Activated CD4-positive, alpha-beta T cell treated with anti-CD3 and anti-CD28 coated beads, Interleukin-2, amount 10 ng/mL, durations not matched to agents 7 days and 5 days (primary cell): Measurements from ENCODE around the gene LMAN2L. TPM values are rescaled to one million over a fixed set of nuclear protein-coding genes. Genes with fewer than 3 reads are reported as not detected.

Experiments
- CTCF ChIA-PET: fragments of 350-600 bp; sonication (Branson Sonifier 250); formaldehyde crosslinking; loops from one replicate; lab custom pipeline; 2021; ENCODE audit warnings: antibody characterized with exemption; lab: Charles Lee
- POLR2A ChIA-PET: fragments of 350-600 bp; sonication (Branson Sonifier 250); formaldehyde crosslinking; loops from one replicate; lab custom pipeline; 2021; ENCODE audit warnings: antibody characterized with exemption; lab: Charles Lee
- DNase-seq: peaks from one replicate; pipeline ENCODE4 v3.0.0-alpha.2; 2020
- H3K27ac Mint-ChIP-seq: one replicate; pipeline ENCODE4 v1.8.0; 2021; ENCODE audit warnings: mild to moderate bottlenecking, moderate library complexity, mixed read lengths
- H3K27me3 Mint-ChIP-seq: one replicate; pipeline ENCODE4 v1.8.0; 2021; ENCODE audit warnings: mixed read lengths
- H3K36me3 Mint-ChIP-seq: one replicate; pipeline ENCODE4 v1.8.0; 2021; ENCODE audit warnings: low read depth, mixed read lengths
- H3K4me1 Mint-ChIP-seq: one replicate; pipeline ENCODE4 v1.8.0; 2021; ENCODE audit warnings: mixed read lengths
- H3K4me3 Mint-ChIP-seq: one replicate; pipeline ENCODE4 v1.8.0; 2021; ENCODE audit warnings: mild to moderate bottlenecking, moderate library complexity, mixed read lengths
- H3K9me3 Mint-ChIP-seq: one replicate; pipeline ENCODE4 v1.8.0; 2021; ENCODE audit warnings: mixed read lengths
- total RNA-seq, 2 experiments: library from RNA; stranded (reverse); gene quantifications; one replicate each; pipeline ENCODE4 v1.2.3, GENCODE V29; 2021

The LMAN2L gene
- total RNA-seq, 2 experiments from 2014 or later = 7.5 to 8.0 TPM

GRCh38 chr2:96729748-96730147 is 10.1 kb downstream of the LMAN2L start:
- H3K27ac Mint-ChIP-seq = no peak overlapping the region
- peaks cover 28% of the 10 kb centered on the region for H3K36me3 Mint-ChIP-seq
- no peaks in the 10 kb centered on the region for H3K9me3 Mint-ChIP-seq
- no peak overlapping the region for H3K4me3 Mint-ChIP-seq
- no peak for DNase-seq
- ChIA-PET CTCF (interaction anchor here (0.6 kb wide), 1 partner anchor 86 kb away, joined by 3 read pairs; the partner anchor contains the start of gene CNNM3), POLR2A (no interaction called here)
- no peaks in the 10 kb centered on the region for H3K27me3 Mint-ChIP-seq
- H3K4me1 Mint-ChIP-seq = no peaks in the 10 kb centered on the region

DNA sequence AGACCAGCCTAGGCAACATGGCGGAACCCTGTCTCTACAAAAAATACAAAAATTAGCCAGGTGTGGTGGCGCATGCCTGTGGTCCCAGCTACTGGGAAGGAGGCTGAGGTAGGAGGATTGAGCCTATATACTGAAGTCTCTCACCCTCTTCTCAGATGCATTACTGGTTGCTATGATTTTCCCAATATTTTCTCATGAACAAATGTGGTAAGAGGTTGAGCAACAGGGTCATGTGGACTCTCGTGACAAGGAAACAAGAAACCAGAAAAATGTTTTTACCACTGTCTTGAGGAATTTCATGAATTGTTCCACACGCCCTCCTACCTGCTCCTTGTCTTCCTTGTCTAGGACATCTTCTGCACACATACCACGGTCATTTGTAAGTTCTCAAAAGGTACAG is 12.4 kb downstream of the LMAN2L start:
- H3K27me3 Mint-ChIP-seq = no peaks in the 10 kb centered on the region
- H3K9me3 Mint-ChIP-seq = no peaks in the 10 kb centered on the region
- H3K4me3 Mint-ChIP-seq = no peak overlapping the region
- H3K4me1 Mint-ChIP-seq = no peaks in the 10 kb centered on the region
- CTCF ChIA-PET = no interaction called here
- POLR2A ChIA-PET = no interaction called here
- H3K27ac Mint-ChIP-seq = no peak overlapping the region
- no peak for DNase-seq
- peaks cover 18% of the 10 kb centered on the region for H3K36me3 Mint-ChIP-seq

DNA sequence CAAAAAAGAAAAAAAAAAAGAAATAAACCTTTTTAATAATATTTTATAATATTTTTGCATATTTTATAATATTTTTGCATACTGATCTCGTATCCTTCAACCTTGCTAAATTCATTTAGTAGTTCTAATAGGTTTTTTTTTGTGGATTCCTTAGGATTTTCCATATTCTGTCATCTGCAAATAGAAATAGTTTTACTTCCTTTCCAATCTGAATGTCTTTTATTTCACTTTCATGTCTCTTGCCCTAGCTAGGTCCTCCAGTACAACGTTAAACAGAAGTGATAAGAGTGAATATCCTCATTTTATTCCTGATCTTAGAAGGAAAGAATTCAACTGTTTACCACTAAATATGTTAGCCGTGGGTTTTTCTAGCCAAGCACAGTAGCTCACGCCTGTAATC is 13.7 kb downstream of the LMAN2L start:
- Mint-ChIP-seq H3K4me3 (no peak overlapping the region), H3K27me3 (no peaks in the 10 kb centered on the region), H3K9me3 (no peaks in the 10 kb centered on the region), H3K36me3 (peaks cover 17% of the 10 kb centered on the region), H3K4me1 (no peaks in the 10 kb centered on the region), H3K27ac (no peak overlapping the region)
- no peak for DNase-seq
- ChIA-PET CTCF (interaction anchor here (0.6 kb wide), 1 partner anchor 232 kb away, joined by 4 read pairs; no protein-coding TSS in a partner anchor), POLR2A (no interaction called here)

GRCh38 chr2:96716388-96716787 is 23.5 kb downstream of the LMAN2L start:
- Mint-ChIP-seq H3K36me3 (peaks cover 4% of the 10 kb centered on the region), H3K27ac (no peak overlapping the region), H3K4me1 (no peaks in the 10 kb centered on the region), H3K4me3 (no peak overlapping the region), H3K27me3 (no peaks in the 10 kb centered on the region), H3K9me3 (no peaks in the 10 kb centered on the region)
- POLR2A ChIA-PET = no interaction called here
- CTCF ChIA-PET = interaction anchor here (1.3 kb wide), 1 partner anchor 22 kb away, joined by 3 read pairs; no protein-coding TSS in a partner anchor
- DNase-seq = no peak

DNA sequence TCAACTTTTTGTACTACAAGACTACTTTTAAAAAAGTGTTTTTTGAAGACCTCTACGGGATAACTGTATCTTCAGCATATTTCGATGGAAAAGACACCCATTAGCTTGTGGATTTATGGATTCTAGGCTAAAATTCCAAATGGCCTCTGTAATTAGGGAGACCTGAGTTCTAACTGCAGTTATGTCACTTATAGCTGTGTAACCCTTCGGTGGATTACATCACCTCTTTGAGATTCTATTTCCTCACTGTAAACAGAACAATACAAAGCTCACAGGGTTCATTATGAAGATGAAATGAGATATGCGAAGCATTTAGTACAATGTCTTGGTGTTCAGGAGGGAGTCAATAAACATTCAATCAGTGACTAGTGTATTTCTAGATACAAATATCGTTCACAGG is 24.2 kb downstream of the LMAN2L start:
- Mint-ChIP-seq H3K9me3 (no peaks in the 10 kb centered on the region), H3K27me3 (no peaks in the 10 kb centered on the region), H3K4me1 (no peaks in the 10 kb centered on the region), H3K4me3 (no peak overlapping the region), H3K27ac (no peak overlapping the region), H3K36me3 (peaks cover 7% of the 10 kb centered on the region)
- ChIA-PET CTCF (interaction anchor here (0.6 to 1.3 kb wide), 2 partner anchors 23 to 50 kb away, joined by 3 to 4 read pairs; no protein-coding TSS in a partner anchor), POLR2A (no interaction called here)
- no peak for DNase-seq

DNA sequence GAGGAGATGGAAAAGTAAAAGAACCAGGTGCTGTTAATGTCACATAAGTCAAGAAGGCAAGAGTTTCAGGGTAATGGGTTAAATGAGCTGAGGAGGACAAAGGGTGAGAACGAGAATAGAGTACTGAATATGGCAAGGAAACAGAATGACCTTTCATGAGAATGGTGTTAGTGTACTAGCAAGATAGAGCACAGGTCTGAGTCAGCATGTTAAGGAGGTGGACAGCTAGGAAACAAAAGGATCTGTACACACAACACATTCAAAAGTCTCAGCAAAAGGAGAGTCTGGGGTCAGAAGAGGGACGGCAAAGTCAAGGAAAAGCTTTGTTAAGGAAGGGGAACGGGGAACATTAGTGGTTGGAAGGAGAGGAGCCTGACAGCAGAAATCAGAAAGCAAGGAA is 28.9 kb downstream of the LMAN2L start:
- Mint-ChIP-seq H3K4me1 (no peaks in the 10 kb centered on the region), H3K27ac (no peak overlapping the region), H3K4me3 (no peak overlapping the region), H3K36me3 (peaks cover 26% of the 10 kb centered on the region), H3K27me3 (no peaks in the 10 kb centered on the region), H3K9me3 (no peaks in the 10 kb centered on the region)
- ChIA-PET POLR2A (no interaction called here), CTCF (interaction anchor here (1.3 kb wide), 1 partner anchor 19 kb away, joined by 3 read pairs; no protein-coding TSS in a partner anchor)
- no peak for DNase-seq

DNA sequence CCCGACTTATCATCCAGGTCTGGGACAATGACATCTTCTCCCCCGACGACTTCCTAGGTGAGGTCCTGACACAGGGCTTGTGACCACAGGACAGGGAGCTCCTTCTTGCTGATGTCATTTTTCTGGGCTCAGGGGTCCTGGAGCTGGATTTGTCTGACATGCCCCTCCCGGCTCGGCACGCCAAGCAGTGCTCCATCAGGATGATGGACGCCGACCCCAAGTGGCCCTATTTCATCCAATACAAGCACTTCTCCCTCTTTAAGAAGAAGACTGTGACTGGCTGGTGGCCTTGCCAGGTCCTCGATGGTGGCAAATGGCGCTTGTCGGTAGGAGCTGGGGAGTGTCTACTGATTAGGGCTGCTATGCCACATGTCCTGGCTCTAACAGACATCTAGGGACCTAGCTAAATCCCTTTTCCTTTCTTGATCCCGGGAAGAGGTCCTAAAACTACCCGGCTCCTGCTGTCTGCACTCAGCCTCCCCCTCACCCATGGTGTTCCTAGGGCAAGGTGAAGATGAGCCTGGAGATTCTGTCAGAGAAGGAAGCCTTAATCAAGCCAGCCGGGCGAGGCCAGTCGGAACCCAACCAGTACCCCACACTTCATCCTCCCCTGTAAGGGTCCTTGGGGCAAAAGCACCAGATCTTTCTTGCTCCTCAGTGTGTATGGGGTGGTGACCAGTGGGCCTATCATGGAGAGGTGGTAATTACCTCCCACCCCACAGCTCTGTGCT is 36.7 kb downstream of the LMAN2L start:
- POLR2A ChIA-PET = no interaction called here
- H3K27ac Mint-ChIP-seq = no peak overlapping the region
- no peak for DNase-seq
- H3K9me3 Mint-ChIP-seq = no peaks in the 10 kb centered on the region
- H3K4me3 Mint-ChIP-seq = no peak overlapping the region
- peaks cover 10% of the 10 kb centered on the region for H3K36me3 Mint-ChIP-seq
- CTCF ChIA-PET = interaction anchor here (1.1 to 1.2 kb wide), 2 partner anchors 15 to 35 kb away, joined by 3 to 4 read pairs; no protein-coding TSS in a partner anchor
- H3K27me3 Mint-ChIP-seq = no peaks in the 10 kb centered on the region
- H3K4me1 Mint-ChIP-seq = no peaks in the 10 kb centered on the region

DNA sequence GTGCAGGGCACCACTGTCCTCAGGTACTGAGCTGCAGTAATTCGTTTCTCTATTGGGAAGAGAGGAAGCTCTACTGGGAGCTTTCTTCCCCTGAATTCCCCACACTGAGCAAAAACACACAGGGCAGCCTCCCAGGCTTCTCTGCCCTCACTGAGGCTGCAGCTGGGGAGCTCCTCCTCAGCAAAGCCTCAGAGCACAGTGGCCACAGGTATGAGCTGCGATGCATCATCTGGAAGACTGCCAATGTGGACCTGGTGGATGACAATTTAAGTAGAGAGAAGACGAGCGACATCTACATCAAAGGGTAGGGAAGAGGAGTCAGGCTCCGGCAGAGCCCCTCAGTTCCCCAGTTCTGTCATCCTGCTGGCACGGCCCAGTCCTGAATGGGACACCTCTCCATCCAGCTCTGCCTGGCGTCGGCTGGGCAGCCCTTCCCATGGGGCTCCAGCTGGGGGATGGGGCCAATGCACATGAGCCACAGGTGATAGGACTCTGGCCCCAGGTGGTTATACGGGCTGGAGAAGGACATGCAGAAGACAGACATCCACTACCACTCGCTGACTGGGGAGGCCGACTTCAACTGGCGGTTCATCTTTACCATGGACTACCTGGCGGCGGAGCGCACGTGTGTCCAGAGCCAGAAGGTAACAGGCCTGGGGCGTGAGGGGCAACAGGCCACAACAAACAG is 37.6 kb downstream of the LMAN2L start:
- ChIA-PET POLR2A (no interaction called here), CTCF (interaction anchor here (1.1 to 1.2 kb wide), 2 partner anchors 9 to 36 kb away, joined by 3 to 4 read pairs; no protein-coding TSS in a partner anchor)
- no peak for DNase-seq
- no peaks in the 10 kb centered on the region for H3K9me3 Mint-ChIP-seq
- H3K27ac Mint-ChIP-seq = no peak overlapping the region
- no peaks in the 10 kb centered on the region for H3K27me3 Mint-ChIP-seq
- no peaks in the 10 kb centered on the region for H3K4me1 Mint-ChIP-seq
- peaks cover 7% of the 10 kb centered on the region for H3K36me3 Mint-ChIP-seq
- no peak overlapping the region for H3K4me3 Mint-ChIP-seq

DNA sequence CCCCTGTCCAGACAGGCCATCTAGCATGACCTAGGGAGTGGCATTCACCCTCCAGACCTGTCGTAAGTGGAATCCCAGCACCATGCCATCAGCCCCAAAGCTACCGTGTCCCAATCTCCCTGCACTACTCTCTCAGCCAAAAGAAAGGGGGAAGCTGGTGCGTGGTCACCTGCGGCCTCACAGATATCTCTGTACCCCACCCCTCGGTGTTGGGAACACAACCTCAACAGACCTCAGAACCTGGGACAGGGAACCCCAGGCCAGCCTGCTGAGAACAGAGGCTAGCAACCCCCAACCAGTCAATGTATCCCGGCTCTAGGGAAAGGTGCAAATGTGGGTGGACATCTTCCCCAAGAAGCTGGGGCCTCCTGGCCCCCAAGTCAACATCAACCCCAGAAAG is 38.2 kb downstream of the LMAN2L start:
- H3K27ac Mint-ChIP-seq = no peak overlapping the region
- DNase-seq = no peak
- H3K36me3 Mint-ChIP-seq = peaks cover 3% of the 10 kb centered on the region
- no peaks in the 10 kb centered on the region for H3K27me3 Mint-ChIP-seq
- H3K9me3 Mint-ChIP-seq = no peaks in the 10 kb centered on the region
- CTCF ChIA-PET = interaction anchor here (0.6 to 1.2 kb wide), 3 partner anchors 8 to 37 kb away, joined by 3 to 5 read pairs (median 4); no protein-coding TSS in a partner anchor
- H3K4me1 Mint-ChIP-seq = no peaks in the 10 kb centered on the region
- no peak overlapping the region for H3K4me3 Mint-ChIP-seq
- POLR2A ChIA-PET = no interaction called here

GRCh38 chr2:96700086-96700485 is 39.8 kb downstream of the LMAN2L start:
- Mint-ChIP-seq H3K36me3 (no peaks in the 10 kb centered on the region), H3K27me3 (no peaks in the 10 kb centered on the region), H3K27ac (no peak overlapping the region), H3K9me3 (no peaks in the 10 kb centered on the region), H3K4me3 (no peak overlapping the region), H3K4me1 (no peaks in the 10 kb centered on the region)
- ChIA-PET CTCF (interaction anchor here (0.5 to 1.4 kb wide), 3 partner anchors 9 to 116 kb away, joined by 3 read pairs; partner anchors contain the start of gene CNNM3), POLR2A (no interaction called here)
- no peak for DNase-seq

GRCh38 chr2:96699621-96700020 is 40.2 kb downstream of the LMAN2L start:
- no peak for DNase-seq
- Mint-ChIP-seq H3K27ac (no peak overlapping the region), H3K4me1 (no peaks in the 10 kb centered on the region), H3K36me3 (no peaks in the 10 kb centered on the region), H3K9me3 (no peaks in the 10 kb centered on the region), H3K4me3 (no peak overlapping the region), H3K27me3 (no peaks in the 10 kb centered on the region)
- ChIA-PET POLR2A (no interaction called here), CTCF (interaction anchor here (1.0 kb wide), 2 partner anchors 8 to 9 kb away, joined by 3 read pairs; no protein-coding TSS in a partner anchor)

DNA sequence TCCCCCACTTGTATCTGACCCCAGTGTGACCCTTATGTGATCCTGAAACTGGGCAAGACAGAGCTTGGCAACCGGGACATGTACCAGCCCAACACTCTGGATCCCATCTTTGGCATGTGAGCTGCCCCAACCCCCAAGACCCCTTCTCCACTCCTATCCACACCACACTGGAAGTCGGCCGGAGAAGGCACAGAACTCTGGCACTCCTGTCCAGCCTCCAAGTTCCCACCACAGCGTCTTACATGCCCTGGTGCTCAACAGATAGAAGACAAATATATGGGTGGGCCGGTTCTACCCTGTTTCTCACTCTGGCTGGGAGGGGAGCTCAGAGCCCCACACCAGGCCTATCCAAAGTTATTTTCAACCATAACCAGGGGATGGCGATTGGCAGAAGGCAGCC is 40.8 kb downstream of the LMAN2L start:
- Mint-ChIP-seq H3K27me3 (no peaks in the 10 kb centered on the region), H3K9me3 (no peaks in the 10 kb centered on the region), H3K27ac (no peak overlapping the region), H3K36me3 (no peaks in the 10 kb centered on the region), H3K4me3 (no peak overlapping the region), H3K4me1 (no peaks in the 10 kb centered on the region)
- POLR2A ChIA-PET = no interaction called here
- DNase-seq = no peak
- CTCF ChIA-PET = interaction anchor here (1.0 kb wide), 2 partner anchors 8 to 9 kb away, joined by 3 read pairs; no protein-coding TSS in a partner anchor
